ENCODE measurements around the gene LRRC47.

The LRRC47 gene

GRCh38 chr1:3733883-3734589 is 62.3 kb downstream of the LRRC47 start:
- DNase-seq: no peak

- DNase-seq: no peak
These were observed 63.0 kb downstream of the LRRC47 start for GRCh38 chr1:3733094-3733882.

GRCh38 chr1:3732434-3733093 is 63.7 kb downstream of the LRRC47 start:
- DNase-seq: no peak

- DNase-seq: peak in 27 of 56 donors; percentile 8 to 69 (median 41)
These were observed 64.5 kb downstream of the LRRC47 start for GRCh38 chr1:3731583-3732433.

- DNase-seq: no peak
These were observed 65.6 kb downstream of the LRRC47 start for GRCh38 chr1:3730543-3731247.

GRCh38 chr1:3729594-3730542 is 66.4 kb downstream of the LRRC47 start:
- no peak for DNase-seq

All from amygdala (tissue), 56 donors.